ENCODE measurements around the gene PLA1A.

- TF ChIP-seq NFIC (IDR thresholded peaks at IDR 0.05; ENCODE audit: borderline replicate concordance) = no peak
- no peak for TF ChIP-seq EP300 (IDR thresholded peaks at IDR 0.05; ENCODE audit: borderline replicate concordance in 1 of 2, low read depth in 1 of 2, low read length in 1 of 2)
- no peak for TF ChIP-seq CTCF (IDR thresholded peaks at IDR 0.05)
- no peak for TF ChIP-seq ELF1 (IDR thresholded peaks at IDR 0.05)
- TF ChIP-seq CHD2 (IDR thresholded peaks at IDR 0.05; ENCODE audit: low read length, partially characterized antibody) = no peak
- no peak for TF ChIP-seq SIN3A (IDR thresholded peaks at IDR 0.05; ENCODE audit: borderline replicate concordance, low read depth, low read length)
- TF ChIP-seq YY1 (IDR thresholded peaks at IDR 0.05; ENCODE audit: low read depth) = no peak
- TF ChIP-seq REST (IDR thresholded peaks at IDR 0.05; ENCODE audit: low read depth, low read length) = no peak
- TF ChIP-seq POLR2AphosphoS5 (IDR thresholded peaks at IDR 0.05; ENCODE audit: low read depth, low read length) = no peak
- no peak for TF ChIP-seq USF2 (IDR thresholded peaks at IDR 0.05; ENCODE audit: borderline replicate concordance, low read depth, low read length)
- TF ChIP-seq JUND (IDR thresholded peaks at IDR 0.05) = no peak
- TF ChIP-seq RAD21 (IDR thresholded peaks at IDR 0.05; ENCODE audit: low read length) = no peak
Measured at GRCh38 chr3:119620899-119621298, 23.2 kb downstream of the PLA1A start.
